GM18508 (cell line): Measurements from ENCODE around the gene PRKCA.

Experiments used
- ATAC-seq: cut with Tn5 transposase; IDR thresholded peaks from one replicate; pipeline ENCODE4 v1.9.1; 2021; ENCODE audit warnings: moderate number of reproducible peaks; ENCODE audit not compliant: insufficient read depth, unreplicated experiment

Gene PRKCA

GRCh38 chr17:66629762-66630161, 327.3 kb downstream of the PRKCA start:
- no peak for ATAC-seq

- ATAC-seq = no peak
Observed at GRCh38 chr17:66630379-66630778, 328.0 kb downstream of the PRKCA start.

GRCh38 chr17:66630828-66631472, 328.5 kb downstream of the PRKCA start:
- ATAC-seq = no peak

- ATAC-seq = no peak
Observed at GRCh38 chr17:66632731-66633130, 330.3 kb downstream of the PRKCA start.

DNA sequence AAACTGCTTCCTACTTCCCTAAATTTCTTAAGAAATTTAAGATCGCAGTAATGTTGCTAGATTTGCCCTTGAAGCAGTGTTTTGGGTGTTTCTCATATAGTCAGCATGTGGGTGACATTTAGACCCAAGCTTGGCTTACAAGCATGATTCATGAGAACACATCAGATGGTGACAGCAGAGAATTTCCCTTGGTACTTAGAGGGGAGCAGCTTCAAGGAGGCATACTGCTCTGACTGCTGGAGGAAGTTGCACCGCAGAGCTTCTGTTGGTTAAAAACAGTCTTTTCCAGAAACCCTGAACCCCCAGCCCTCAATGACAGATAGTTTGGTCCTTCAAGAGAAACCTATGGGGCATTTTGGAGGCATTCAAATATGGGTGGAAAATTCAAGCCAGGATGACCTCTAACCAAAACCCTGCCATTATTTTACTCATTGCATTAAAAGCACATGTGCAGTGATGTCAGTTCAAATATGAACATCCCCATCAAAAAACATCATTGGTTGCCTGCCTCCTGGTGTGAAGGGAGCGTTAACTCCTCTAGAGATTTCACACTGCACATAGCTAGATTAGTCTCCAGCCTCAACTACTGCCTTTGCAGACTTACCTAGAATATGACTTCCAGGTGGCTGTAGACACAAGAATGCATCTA, 331.0 kb downstream of the PRKCA start:
- ATAC-seq = no peak

DNA sequence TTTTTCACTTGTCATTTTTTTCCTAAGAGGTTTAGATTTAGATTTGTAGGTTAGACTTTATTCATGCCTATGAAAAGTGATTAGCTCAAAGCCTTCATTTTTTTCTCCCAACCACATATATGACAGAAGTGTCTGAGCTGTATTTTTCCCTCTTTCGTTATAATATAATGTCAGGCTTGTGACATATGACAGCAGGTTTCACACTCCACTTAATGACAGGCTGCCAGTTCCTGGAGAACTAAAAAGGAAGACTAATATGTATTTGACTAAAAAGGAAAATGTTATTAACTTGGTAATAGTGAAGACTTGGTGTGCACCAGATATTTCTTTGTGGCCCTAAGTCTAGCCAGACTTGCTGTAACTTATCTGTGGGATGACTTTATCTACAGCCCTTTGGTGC, 331.8 kb downstream of the PRKCA start:
- ATAC-seq = no peak

- ATAC-seq = no peak
Observed at GRCh38 chr17:66635386-66636045, 333.1 kb downstream of the PRKCA start.

- no peak for ATAC-seq
Observed at GRCh38 chr17:66636111-66636510, 333.7 kb downstream of the PRKCA start.

- ATAC-seq = no peak
Observed at GRCh38 chr17:66637491-66637890, 335.1 kb downstream of the PRKCA start.

DNA sequence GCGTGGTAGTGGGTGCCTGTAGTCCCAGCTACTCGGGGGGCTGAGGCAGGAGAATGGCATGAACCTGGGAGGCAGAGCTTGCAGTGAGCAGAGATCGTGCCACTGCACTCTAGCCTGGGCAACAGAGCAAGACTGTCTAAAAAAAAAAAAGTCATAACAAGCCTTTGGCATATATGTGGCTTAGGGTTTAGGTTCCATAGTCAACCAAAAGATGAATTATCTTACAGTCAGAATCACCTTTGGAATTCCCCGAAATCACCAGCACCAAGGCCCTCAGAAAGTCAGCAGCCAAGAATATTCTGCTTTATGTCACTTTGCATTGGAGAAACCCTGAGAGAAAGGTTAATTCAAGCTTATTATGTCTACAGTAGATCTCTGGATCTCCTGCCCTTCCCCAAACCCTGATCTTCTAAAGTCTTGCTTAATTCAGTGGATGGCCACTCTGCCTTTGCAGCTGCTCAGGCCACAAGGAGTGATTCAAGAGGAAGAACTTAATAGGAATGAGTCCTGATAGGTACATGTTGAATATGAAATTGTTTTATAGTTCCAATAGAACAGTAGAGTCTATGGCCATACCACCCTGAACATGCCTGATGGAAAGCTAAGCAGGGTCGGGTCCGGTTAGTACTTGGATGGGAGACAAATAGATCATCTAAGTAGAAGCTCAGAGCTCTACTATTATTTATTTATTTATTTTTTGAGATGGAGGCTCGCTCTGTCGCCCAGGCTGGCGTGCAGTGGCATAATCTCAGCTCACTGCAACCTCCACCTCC, 336.5 kb downstream of the PRKCA start:
- no peak for ATAC-seq

GRCh38 chr17:66643815-66644710, 341.6 kb downstream of the PRKCA start:
- ATAC-seq = no peak

DNA sequence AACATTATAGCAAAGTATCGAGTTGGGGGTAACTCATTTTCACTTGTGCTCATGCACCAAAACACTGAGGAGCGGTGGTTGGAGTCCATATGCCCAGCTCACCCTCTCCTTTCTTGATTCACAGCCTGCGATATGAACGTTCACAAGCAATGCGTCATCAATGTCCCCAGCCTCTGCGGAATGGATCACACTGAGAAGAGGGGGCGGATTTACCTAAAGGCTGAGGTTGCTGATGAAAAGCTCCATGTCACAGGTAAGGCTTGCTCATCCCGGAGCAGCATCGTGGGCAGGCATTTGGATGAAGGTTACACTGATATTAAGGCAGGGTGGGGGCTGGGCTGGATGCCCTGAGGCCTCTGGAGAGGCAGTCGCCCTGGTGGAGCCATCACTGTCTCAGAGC, 342.8 kb downstream of the PRKCA start:
- ATAC-seq = no peak

GRCh38 chr17:66647391-66647983, 345.1 kb downstream of the PRKCA start:
- ATAC-seq = no peak

- no peak for ATAC-seq
Observed at GRCh38 chr17:66649818-66650543, 347.6 kb downstream of the PRKCA start.

GRCh38 chr17:66650544-66650877, 348.1 kb downstream of the PRKCA start:
- no peak for ATAC-seq

DNA sequence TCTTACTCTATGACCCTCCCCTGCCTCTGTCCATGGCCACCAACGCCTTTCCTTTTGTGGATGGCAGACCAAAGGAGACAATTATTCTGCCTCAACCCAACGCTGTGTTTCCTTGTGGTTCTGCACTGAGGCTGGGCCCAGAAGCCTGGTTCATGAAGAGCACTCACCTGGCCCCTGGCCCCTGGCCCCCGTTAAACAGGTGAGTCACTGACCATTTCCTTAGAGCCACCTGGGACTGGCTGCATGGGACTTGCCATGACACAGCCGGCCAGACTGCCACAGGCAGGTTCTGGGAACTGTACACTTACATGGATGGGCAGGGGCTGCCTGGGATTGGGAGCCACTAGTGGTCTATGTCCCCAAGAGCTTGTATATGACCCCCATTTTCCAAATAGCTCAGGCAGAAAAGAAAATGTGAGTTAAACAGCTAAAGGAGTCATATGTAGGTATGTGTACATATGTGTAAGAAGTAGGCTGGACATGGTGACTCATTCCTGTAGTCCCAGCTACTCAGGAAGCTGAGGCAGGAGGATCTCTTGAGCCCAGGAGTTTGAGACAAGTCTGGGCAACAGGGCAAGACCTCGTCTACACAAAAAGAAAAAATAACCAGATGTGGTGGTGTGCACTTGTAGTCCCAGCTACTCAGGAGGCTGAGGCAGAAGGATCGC, 350.6 kb downstream of the PRKCA start:
- ATAC-seq = no peak

- no peak for ATAC-seq
Observed at GRCh38 chr17:66654106-66654740, 351.8 kb downstream of the PRKCA start.

GRCh38 chr17:66654764-66655163, 352.4 kb downstream of the PRKCA start:
- no peak for ATAC-seq
